Measurements from ENCODE around the gene TCF12.

Gene TCF12

GRCh38 chr15:57313134-57313483 lies 394.7 kb downstream of the TCF12 start:
- TF ChIP-seq, protein P1, sequence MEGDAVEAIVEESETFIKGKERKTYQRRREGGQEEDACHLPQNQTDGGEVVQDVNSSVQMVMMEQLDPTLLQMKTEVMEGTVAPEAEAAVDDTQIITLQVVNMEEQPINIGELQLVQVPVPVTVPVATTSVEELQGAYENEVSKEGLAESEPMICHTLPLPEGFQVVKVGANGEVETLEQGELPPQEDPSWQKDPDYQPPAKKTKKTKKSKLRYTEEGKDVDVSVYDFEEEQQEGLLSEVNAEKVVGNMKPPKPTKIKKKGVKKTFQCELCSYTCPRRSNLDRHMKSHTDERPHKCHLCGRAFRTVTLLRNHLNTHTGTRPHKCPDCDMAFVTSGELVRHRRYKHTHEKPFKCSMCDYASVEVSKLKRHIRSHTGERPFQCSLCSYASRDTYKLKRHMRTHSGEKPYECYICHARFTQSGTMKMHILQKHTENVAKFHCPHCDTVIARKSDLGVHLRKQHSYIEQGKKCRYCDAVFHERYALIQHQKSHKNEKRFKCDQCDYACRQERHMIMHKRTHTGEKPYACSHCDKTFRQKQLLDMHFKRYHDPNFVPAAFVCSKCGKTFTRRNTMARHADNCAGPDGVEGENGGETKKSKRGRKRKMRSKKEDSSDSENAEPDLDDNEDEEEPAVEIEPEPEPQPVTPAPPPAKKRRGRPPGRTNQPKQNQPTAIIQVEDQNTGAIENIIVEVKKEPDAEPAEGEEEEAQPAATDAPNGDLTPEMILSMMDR (IDR thresholded peaks at IDR 0.05), result no peak
- Histone ChIP-seq H3K27me3 (ENCODE audit: control insufficient read depth, insufficient read depth, low read length) (no peaks in the 10 kb centered on the region), H3K27ac (no peak overlapping the region), H3K79me2 (no peaks in the 10 kb centered on the region), H3K4me1 (no peaks in the 10 kb centered on the region), H3K36me3 (ENCODE audit: control insufficient read depth, insufficient read depth, low read length) (no peaks in the 10 kb centered on the region), H3K9me3 (ENCODE audit: control insufficient read depth, low read length) (no peaks in the 10 kb centered on the region), H3K4me2 (ENCODE audit: low read length) (no peak overlapping the region), H2AFZ (no peak overlapping the region), H3K9ac (no peak overlapping the region), H3K4me3 (ENCODE audit: low read depth, low read length) (no peak overlapping the region)

DNA sequence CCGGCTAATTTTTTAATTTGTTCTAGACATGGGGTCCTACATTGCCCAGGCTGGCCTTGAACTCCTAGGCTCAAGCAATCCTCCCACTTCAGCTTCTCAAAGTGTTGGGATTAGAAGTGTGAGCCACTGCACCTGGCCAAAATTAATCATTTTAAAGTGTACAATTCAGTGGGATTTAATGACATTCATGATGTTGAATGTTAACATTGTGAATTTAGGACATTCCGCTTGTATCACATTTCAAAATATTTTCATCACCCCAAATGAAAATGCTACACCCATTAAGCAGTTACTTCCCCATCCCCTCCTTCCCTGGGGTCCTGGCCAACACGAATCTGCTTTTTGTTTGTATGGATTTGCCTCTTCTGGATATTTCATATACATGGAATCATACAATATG lies 395.8 kb downstream of the TCF12 start:
- TF ChIP-seq, protein P1 (IDR thresholded peaks at IDR 0.05), result no peak
- Histone ChIP-seq H2AFZ (no peak overlapping the region), H3K27me3 (ENCODE audit: control insufficient read depth, insufficient read depth, low read length) (no peaks in the 10 kb centered on the region)

GRCh38 chr15:57316451-57316850 lies 398.0 kb downstream of the TCF12 start:
- Histone ChIP-seq H3K4me3 (ENCODE audit: low read depth, low read length) (no peak overlapping the region), H2AFZ (no peak overlapping the region), H3K9ac (no peak overlapping the region), H3K4me2 (ENCODE audit: low read length) (no peak overlapping the region), H3K27ac (no peak overlapping the region), H3K27me3 (ENCODE audit: control insufficient read depth, insufficient read depth, low read length) (no peaks in the 10 kb centered on the region), H3K36me3 (ENCODE audit: control insufficient read depth, insufficient read depth, low read length) (no peaks in the 10 kb centered on the region), H3K4me1 (no peaks in the 10 kb centered on the region), H3K79me2 (no peaks in the 10 kb centered on the region), H3K9me3 (ENCODE audit: control insufficient read depth, low read length) (no peaks in the 10 kb centered on the region)
- TF ChIP-seq, protein P1 (IDR thresholded peaks at IDR 0.05), result no peak

More for the DNA sequence above, 395.8 kb downstream of the TCF12 start:
- Histone ChIP-seq H3K27ac (no peak overlapping the region), H3K4me3 (ENCODE audit: low read depth, low read length) (no peak overlapping the region), H3K36me3 (ENCODE audit: control insufficient read depth, insufficient read depth, low read length) (no peaks in the 10 kb centered on the region), H3K4me1 (no peaks in the 10 kb centered on the region), H3K79me2 (no peaks in the 10 kb centered on the region), H3K9ac (no peak overlapping the region), H3K9me3 (ENCODE audit: control insufficient read depth, low read length) (no peaks in the 10 kb centered on the region), H3K4me2 (ENCODE audit: low read length) (no peak overlapping the region)

- H3K27me3 ChIP-seq (ENCODE audit: control insufficient read depth, insufficient read depth, low read length), result no peaks in the 10 kb centered on the region
- H2AFZ ChIP-seq, result no peak overlapping the region
- TF ChIP-seq, protein P1 (IDR thresholded peaks at IDR 0.05), result no peak
- no peak overlapping the region for H3K4me2 ChIP-seq (ENCODE audit: low read length)
- no peak overlapping the region for H3K9ac ChIP-seq
- H3K27ac ChIP-seq, result no peak overlapping the region
- H3K4me3 ChIP-seq (ENCODE audit: low read depth, low read length), result no peak overlapping the region
- no peaks in the 10 kb centered on the region for H3K4me1 ChIP-seq
- H3K79me2 ChIP-seq, result no peaks in the 10 kb centered on the region
- no peaks in the 10 kb centered on the region for H3K9me3 ChIP-seq (ENCODE audit: control insufficient read depth, low read length)
- no peaks in the 10 kb centered on the region for H3K36me3 ChIP-seq (ENCODE audit: control insufficient read depth, insufficient read depth, low read length)
Measured at GRCh38 chr15:57319226-57319918, 400.9 kb downstream of the TCF12 start.

- TF ChIP-seq, protein P1 (IDR thresholded peaks at IDR 0.05), result no peak
- no peaks in the 10 kb centered on the region for H3K9me3 ChIP-seq (ENCODE audit: control insufficient read depth, low read length)
- no peak overlapping the region for H3K4me2 ChIP-seq (ENCODE audit: low read length)
- no peaks in the 10 kb centered on the region for H3K79me2 ChIP-seq
- H3K27me3 ChIP-seq (ENCODE audit: control insufficient read depth, insufficient read depth, low read length), result no peaks in the 10 kb centered on the region
- no peaks in the 10 kb centered on the region for H3K36me3 ChIP-seq (ENCODE audit: control insufficient read depth, insufficient read depth, low read length)
- H2AFZ ChIP-seq, result no peak overlapping the region
- no peak overlapping the region for H3K9ac ChIP-seq
- H3K27ac ChIP-seq, result no peak overlapping the region
- H3K4me1 ChIP-seq, result no peaks in the 10 kb centered on the region
- no peak overlapping the region for H3K4me3 ChIP-seq (ENCODE audit: low read depth, low read length)
Measured at GRCh38 chr15:57319919-57320560, 401.6 kb downstream of the TCF12 start.
